Astrocyte (in vitro differentiated cells and primary cell): ENCODE results near the gene PLEKHA5.
"Not testable (repeated sequence)": the region's sequence is repeated elsewhere in the genome, so short reads cannot be mapped to it uniquely, and the experiment has no call there.

Experiments used
- CTCF ChIP-seq: IDR thresholded peaks from 2 replicates; pipeline ENCODE4 v1.5.1; 2011; ENCODE audit warnings: low read depth, mild to moderate bottlenecking, inconsistent platforms, low read length, moderate library complexity; ENCODE audit not compliant: insufficient read depth
- EZH2 ChIP-seq: IDR thresholded peaks from 2 replicates; pipeline ENCODE4 v1.6.1; 2012; ENCODE audit warnings: mild to moderate bottlenecking, low read length, inconsistent platforms; ENCODE audit not compliant: insufficient read depth

- TF ChIP-seq CTCF, EZH2: not testable (repeated sequence)
Measured at GRCh38 chr12:19092482-19092881, 37.1 kb upstream of the PLEKHA5 start.
